Esophagus muscularis mucosa (tissue), 4 donors: Measurements from ENCODE around the gene C1QTNF5.

Source experiments
- CTCF ChIP-seq, 3 experiments: fragments of 200-600 bp in 2 of 3; fragments of 450-650 bp in 1 of 3; sonication (generic) in 2 of 3; IDR thresholded peaks; one replicate each; pipeline ENCODE4 v1.5.1; 2017 to 2019; ENCODE audit warnings: antibody characterized with exemption in 3 of 3, mild to moderate bottlenecking in 2 of 3, moderate library complexity in 1 of 3
- EP300 ChIP-seq: sonication (generic); formaldehyde crosslinking; IDR thresholded peaks from one replicate; pipeline ENCODE4 v1.6.1; 2017; ENCODE audit warnings: antibody characterized with exemption
- POLR2A ChIP-seq: fragments of 450-650 bp; IDR thresholded peaks from one replicate; pipeline ENCODE4 v1.6.1; 2017; ENCODE audit warnings: antibody characterized with exemption, moderate library complexity, mild to moderate bottlenecking, low read depth
- POLR2AphosphoS5 ChIP-seq, 2 donors: sonication (generic); formaldehyde crosslinking; IDR thresholded peaks; one replicate each; pipeline ENCODE4 v1.6.1; 2017; ENCODE audit warnings: antibody characterized with exemption in 2 of 2

GRCh38 chr11:119347940-119348605, 7.4 kb upstream of the C1QTNF5 start:
- no peak for TF ChIP-seq CTCF (IDR thresholded peaks at IDR 0.05)
- TF ChIP-seq POLR2A = no peak
- TF ChIP-seq POLR2AphosphoS5 (IDR thresholded peaks at IDR 0.05) = no peak
- no peak for TF ChIP-seq EP300
